CD4-positive, alpha-beta T cell treated with Interleukin-4 for 4 hours (primary cell): ENCODE data around the gene PHKB.
"Not testable (repeated sequence)": the region's sequence is repeated elsewhere in the genome, so short reads cannot be mapped to it uniquely, and the experiment has no call there.

Source experiments
- DNase-seq: peaks from one replicate; pipeline ENCODE4 v3.0.0-alpha.2; 2020

PHKB gene

GRCh38 chr16:47470810-47471209 lies 9.7 kb downstream of the PHKB start:
- DNase-seq: no peak

- not testable (repeated sequence) for DNase-seq
Measured at GRCh38 chr16:47473004-47473403, 11.9 kb downstream of the PHKB start.

DNA sequence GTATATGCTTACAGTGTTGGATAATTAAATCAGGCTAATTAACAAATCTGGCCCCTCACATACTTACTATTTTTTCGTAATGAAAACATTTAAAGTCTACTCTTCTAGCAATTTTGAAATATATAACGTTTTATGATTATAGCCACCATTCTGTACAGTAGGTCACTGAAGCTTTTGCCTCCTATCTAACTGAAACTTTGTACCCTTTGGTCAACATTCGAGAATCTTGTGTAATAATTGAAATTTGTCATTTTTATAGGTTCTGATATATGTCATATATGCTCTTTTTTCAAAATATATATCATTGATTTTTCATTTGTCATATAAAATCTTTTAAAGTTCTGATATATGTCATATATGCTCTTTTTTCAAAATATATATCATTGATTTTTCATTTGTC lies 12.7 kb downstream of the PHKB start:
- no peak for DNase-seq

- no peak for DNase-seq
Measured at GRCh38 chr16:47475786-47476185, 14.7 kb downstream of the PHKB start.

DNA sequence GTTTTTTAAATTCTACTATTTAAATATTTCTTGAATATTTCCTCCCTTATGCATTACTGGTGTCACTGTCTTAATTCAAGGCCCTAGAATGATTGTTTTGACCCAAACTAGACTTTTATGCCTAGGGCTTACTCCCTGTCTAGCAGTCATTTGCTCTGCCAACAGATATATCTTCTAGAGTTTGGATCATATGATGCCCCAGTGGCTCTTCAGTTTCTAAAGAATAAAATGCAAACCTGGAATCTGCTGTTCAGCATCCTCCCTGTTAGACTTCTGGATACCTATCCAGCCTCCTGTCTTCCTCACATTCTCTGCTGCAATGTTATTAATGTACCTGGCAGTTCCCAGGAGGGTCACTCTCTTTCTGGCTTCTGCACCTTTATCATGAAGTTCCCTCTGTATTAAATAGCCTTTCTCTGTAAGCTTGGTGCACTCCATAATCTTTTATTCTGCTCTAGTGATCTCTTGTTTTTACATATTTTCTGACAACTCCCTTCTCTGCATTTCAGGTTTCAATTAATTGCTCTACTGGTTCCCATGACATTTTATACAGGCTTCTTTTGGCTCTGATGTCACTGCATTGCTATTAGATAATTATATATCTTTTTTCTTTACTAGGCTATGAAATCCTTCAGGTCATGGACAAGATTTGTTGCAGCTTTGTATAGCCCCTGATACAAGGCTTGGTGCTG lies 15.7 kb downstream of the PHKB start:
- DNase-seq: no peak

DNA sequence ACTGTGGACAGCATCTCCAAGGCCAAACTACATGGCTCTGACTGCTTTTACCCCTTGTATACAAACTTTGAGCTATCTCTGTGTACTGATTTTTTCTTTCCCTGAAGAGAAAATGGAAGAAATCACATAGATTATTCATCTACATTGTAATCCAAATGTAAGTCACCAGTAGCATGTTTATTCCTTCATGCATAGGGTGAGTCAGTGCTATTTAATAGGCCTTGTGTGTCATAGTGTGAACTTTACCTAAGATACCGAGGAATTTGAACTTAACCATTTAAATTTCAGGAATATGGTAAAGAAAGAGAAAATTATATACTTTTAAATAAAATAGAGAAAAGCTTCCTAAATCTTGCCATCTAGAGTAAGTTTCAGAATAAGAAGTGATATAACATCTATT lies 16.5 kb downstream of the PHKB start:
- DNase-seq: no peak

GRCh38 chr16:47480410-47480809 lies 19.3 kb downstream of the PHKB start:
- DNase-seq: no peak

- DNase-seq: no peak
Measured at GRCh38 chr16:47481698-47482374, 20.7 kb downstream of the PHKB start.

DNA sequence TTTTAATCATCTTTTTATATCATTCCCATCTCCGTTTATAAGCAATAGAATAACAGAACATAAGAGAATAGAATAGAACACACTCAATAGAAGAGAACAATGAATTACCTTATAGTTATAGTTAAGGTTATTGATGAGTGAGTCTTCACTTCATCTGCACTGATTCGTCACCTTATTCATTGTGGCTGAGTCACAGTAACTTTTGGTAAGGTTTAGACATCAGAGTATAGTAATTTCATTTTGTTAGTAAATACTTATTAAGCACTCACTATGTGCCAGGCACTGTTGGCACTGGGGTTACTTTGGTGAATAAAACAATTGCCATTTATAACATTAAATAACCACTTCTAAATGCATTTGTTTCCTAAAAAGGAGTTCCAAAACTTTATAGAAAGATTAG lies 22.5 kb downstream of the PHKB start:
- no peak for DNase-seq

DNA sequence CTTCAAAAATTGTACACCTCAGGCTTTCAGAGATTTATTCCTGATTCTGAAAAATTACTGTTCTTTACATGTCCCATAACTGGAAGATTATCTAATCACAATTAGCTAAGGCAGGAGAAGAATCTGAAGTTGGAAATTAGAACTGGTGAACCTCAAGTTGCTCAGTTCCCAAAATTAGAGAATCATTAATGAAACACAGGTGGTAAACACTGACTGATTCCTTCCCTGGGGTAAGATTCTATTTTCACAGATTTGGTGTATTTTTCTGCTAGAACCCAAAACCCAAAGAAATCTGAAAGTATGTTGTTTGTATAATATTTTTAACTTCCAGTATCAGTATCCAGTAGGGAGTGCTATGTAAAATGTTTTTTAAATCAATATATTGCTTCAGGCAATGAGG lies 25.7 kb downstream of the PHKB start:
- no peak for DNase-seq

- DNase-seq: no peak
Measured at GRCh38 chr16:47488051-47488450, 26.9 kb downstream of the PHKB start.

- DNase-seq: no peak
Measured at GRCh38 chr16:47490471-47490870, 29.3 kb downstream of the PHKB start.

DNA sequence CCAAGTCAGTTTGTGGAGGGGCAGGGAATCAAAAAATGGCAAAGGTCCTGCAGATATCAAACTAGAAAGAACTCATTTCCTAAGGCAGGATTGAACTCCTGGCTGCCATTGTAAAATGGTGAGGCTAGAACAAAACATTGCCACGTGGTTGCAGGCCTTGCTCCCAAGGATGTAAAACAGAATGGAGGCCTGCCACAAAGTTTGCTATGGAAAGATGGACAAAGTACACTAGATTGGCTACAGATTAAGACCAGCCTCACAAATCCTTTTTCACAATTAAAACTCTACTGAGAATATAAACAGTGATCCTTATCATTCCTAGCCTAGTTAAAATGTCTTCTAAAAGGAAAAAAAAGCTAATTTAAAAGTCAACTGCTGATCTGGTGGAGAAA lies 30.9 kb downstream of the PHKB start:
- DNase-seq: no peak

DNA sequence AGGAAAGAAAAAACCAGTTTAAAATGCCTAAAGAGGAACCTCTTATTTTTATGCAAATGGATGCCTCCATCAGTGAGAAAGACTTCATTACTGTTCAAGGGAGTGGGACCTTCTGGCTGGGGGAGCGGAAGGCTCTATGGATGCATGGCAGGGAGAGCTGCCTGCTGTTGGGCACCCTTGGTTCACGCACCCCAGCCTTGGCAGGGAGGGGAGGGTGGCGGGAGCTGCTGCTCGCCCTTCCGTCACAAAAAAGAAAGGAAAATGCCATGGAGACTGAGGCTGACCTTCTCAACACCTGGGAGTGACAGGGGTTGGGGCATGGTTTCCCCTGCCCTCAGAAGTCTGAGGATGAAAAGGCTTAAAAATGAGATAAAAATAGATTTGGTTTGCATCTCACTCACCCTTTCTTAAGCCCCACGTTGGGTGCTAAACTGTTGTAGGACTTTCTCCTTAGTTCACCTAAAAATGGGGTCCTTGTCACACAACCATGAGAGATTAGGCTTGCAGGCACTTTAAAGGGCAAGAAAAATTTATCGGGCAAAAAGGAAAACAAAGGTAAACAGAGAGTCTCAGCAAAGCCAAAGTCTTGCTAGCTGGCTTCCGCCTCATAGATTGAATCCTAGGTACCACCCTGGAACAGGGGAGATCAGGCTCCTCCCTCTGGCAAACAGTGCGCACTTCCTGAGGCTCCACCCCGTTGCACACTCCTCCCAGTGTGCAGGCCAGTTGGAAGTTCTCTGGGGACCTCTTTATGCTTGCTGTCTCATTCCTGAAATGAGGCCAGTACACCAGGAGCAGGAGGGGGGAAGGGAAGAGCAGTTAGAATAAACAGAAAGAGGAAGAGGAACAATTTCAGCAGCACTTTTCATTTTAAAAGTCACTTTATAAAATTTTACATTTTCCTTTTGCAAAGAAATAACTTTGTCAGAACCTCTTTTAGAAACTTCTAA lies 31.6 kb downstream of the PHKB start:
- DNase-seq: no peak

DNA sequence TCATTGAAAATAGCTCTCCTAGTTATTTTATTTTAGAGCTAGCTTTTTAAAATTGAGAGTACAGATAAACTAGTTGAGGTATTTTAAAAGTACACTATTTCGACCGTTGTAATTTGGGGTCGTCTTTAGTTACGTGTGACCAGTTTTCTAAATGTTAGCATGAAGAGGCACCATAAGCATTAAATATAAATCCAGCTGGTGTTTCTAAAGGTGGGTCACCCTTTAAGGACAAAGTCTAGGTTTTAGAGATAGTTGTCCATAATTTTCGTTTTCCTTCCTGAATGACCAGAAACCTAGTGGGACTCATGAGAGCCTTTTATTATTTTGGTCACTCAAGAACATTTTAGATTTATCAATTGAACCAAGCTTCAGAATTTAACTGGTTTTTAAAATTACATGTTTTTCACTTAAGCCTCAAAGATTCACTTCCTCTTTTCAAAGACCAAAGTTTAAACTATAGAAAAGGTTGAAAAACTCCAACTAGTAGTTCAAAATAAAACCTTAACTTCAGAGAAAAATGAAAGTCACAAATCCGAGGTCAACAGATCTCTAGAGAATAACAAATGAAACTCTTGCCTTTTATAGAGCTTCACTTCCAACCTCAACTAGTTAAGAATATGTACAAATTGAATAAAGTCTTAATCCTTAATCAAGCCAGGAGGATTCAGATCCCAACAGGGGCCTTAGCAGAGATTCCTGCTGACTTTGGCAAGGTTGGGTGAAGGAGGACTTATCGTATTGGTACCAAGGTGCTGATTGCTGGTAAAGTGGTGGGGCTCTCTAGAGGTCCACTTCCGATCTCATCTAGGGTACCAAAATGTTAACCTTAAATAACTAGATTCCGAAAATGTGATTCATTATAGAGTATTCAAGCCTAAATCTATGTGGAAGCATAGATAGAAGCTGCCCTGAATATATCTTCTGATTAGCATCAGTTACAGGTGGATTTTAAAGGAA lies 32.5 kb downstream of the PHKB start:
- DNase-seq: no peak

- no peak for DNase-seq
Measured at GRCh38 chr16:47499080-47499699, 38.1 kb downstream of the PHKB start.

DNA sequence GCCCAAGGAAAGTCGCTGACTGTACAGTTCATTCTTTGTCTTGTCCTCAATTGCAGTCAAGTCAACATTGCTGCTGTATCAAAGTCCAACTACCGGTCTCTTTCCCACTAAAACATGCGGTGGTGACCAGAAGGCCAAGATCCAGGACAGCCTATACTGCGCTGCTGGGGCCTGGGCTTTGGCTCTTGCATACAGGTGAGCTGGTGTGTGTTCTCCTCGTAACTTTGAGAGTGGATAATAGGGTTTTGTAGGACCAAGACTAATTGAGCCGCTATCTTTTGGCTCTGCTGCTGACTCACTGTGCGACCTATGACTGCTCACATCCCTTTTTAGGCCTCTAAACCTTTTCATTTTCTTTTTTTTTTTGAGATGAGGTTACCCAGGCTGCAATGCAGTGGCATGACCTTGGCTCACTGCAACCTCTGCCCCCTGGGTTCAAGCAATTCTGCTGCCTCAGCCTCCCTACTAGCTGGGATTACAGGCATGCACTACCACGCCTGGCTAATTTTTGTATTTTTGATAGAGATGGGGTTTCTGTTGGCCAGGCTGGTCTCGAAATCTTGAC lies 38.7 kb downstream of the PHKB start:
- no peak for DNase-seq

DNA sequence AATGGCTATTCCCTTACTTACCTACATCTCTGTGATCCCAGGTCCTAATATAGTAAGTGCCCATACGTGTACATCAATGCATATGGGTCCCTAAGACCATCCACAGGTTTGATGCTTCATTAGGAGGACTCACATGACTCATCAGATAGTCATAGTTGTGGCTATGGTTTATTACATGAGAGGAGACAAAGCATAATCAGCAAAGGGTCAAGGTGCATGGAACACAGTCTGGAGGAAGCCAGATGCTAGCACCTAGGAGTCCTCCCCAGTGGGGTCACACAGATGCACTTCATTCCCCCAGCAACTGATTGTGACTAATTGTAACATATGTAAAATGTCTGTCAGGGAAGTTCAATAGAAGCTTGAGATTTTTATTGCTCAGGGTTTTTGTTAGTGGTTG lies 42.8 kb downstream of the PHKB start:
- DNase-seq: no peak

DNA sequence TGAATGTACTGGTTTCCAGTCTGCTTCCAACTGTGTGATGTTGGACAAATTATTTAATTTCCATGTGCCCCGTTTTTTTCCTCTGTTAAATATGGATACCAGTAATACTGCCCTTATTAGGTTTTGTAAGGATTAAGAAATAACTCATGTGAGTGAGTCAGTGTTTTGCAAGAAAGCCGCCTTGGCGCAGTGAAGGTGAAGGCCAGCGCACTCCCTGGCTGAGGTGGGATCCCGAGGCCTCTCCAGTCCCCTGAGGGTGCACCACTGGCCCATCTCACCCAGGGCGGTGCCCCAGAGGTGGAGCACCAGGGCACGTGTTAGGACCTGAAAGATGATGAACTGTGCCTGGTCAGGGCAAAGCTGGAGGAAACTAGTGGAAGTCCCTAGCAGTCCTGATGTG lies 43.5 kb downstream of the PHKB start:
- no peak for DNase-seq

DNA sequence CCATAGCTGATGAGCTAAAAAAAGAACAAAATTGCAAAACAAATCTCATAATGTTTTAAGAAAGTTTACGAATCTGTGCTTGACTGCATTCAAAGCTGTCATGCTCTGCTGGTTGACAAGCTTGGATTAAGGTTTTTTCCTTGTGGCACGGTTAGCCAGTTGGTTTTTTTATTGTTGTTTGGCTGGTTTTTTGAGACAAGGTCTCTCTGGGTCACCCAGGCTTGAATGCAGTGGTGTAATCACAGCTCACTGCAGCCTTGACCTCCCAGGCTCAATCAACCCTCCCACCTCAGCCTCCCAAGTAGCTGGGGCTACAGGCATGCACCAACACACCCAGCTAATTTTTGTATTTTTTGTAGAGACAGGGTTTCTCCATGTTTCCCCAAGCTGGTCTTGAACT lies 45.7 kb downstream of the PHKB start:
- DNase-seq: no peak

DNA sequence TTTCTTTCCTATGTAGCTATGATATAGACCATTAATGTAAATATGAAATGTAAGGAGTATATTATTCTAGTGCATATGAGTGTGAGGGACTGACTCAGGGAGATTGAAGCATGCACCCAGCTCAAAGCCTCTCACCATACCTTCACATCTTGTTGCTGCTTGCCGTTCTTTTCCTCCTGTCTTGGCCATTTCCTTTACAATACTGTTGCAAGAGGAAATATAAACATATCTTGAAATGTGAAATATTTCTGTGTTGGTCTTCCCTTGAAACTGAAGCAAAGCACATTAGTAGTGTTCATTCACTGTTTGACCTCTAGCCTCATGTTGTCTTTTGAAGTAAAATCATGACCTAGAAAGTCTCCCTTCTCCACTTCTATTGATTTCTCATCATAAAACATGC lies 46.6 kb downstream of the PHKB start:
- no peak for DNase-seq

GRCh38 chr16:47511882-47512281 lies 50.8 kb downstream of the PHKB start:
- no peak for DNase-seq
